Vagina (tissue), 2 donors: Measurements from ENCODE around the gene OPRM1.

Experiments
- POLR2A ChIP-seq, 2 donors: fragments of 450-650 bp; IDR thresholded peaks; one replicate each; pipeline ENCODE4 v1.6.1; 2017; ENCODE audit warnings: antibody characterized with exemption in 2 of 2, mild to moderate bottlenecking in 2 of 2, moderate library complexity in 2 of 2
- POLR2AphosphoS5 ChIP-seq, 2 donors: sonication (generic); formaldehyde crosslinking; IDR thresholded peaks; one replicate each; pipeline ENCODE4 v1.9.0; 2017; ENCODE audit warnings: antibody characterized with exemption in 2 of 2, mild to moderate bottlenecking in 2 of 2, low read depth in 1 of 2; ENCODE audit not compliant: insufficient read depth in 1 of 2
- TF ChIP-seq, protein P1 (sequence below), 3 experiments: fragments of 450-650 bp in 2 of 3; fragments of 200-600 bp in 1 of 3; sonication (generic) in 1 of 3; IDR thresholded peaks; one replicate each; pipeline ENCODE4 v1.5.1; 2017 to 2019; ENCODE audit warnings: antibody characterized with exemption in 3 of 3, mild to moderate bottlenecking in 2 of 3, moderate library complexity in 2 of 3

- TF ChIP-seq, protein P1, sequence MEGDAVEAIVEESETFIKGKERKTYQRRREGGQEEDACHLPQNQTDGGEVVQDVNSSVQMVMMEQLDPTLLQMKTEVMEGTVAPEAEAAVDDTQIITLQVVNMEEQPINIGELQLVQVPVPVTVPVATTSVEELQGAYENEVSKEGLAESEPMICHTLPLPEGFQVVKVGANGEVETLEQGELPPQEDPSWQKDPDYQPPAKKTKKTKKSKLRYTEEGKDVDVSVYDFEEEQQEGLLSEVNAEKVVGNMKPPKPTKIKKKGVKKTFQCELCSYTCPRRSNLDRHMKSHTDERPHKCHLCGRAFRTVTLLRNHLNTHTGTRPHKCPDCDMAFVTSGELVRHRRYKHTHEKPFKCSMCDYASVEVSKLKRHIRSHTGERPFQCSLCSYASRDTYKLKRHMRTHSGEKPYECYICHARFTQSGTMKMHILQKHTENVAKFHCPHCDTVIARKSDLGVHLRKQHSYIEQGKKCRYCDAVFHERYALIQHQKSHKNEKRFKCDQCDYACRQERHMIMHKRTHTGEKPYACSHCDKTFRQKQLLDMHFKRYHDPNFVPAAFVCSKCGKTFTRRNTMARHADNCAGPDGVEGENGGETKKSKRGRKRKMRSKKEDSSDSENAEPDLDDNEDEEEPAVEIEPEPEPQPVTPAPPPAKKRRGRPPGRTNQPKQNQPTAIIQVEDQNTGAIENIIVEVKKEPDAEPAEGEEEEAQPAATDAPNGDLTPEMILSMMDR (IDR thresholded peaks at IDR 0.05) = no peak
- TF ChIP-seq POLR2A (IDR thresholded peaks at IDR 0.05) (no peak), POLR2AphosphoS5 (IDR thresholded peaks at IDR 0.05; ENCODE audit: insufficient read depth in 1 of 2, low read depth in 1 of 2) (no peak)
Observed at GRCh38 chr6:154169193-154169847, 130.3 kb downstream of the OPRM1 start.
